ENCODE data around the gene C20orf141. TPM values are rescaled to one million over a fixed set of nuclear protein-coding genes. Genes with fewer than 3 reads are reported as not detected.
"Not testable (repeated sequence)": the region's sequence is repeated elsewhere in the genome, so short reads cannot be mapped to it uniquely, and the experiment has no call there.

C20orf141 gene, protein sequence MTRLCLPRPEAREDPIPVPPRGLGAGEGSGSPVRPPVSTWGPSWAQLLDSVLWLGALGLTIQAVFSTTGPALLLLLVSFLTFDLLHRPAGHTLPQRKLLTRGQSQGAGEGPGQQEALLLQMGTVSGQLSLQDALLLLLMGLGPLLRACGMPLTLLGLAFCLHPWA
- not detected in 2 replicates for total RNA-seq

GRCh38 chr20:2814587-2815051 is at the start of gene C20orf141:
Gene C20orf141, plus strand, starts transcription at chr20:2814987. Its CDS starts 198 bp downstream, at chr20:2815185.
- peak; percentile 79 for DNase-seq

- DNase-seq = peak; percentile 54
These were observed 46.8 kb upstream of the C20orf141 start for GRCh38 chr20:2767768-2768631.

- DNase-seq = peak; percentile 32
These were observed 46.2 kb upstream of the C20orf141 start for GRCh38 chr20:2768632-2769015.

- DNase-seq = not testable (repeated sequence)
These were observed 44.7 kb upstream of the C20orf141 start for GRCh38 chr20:2770091-2770490.

DNA sequence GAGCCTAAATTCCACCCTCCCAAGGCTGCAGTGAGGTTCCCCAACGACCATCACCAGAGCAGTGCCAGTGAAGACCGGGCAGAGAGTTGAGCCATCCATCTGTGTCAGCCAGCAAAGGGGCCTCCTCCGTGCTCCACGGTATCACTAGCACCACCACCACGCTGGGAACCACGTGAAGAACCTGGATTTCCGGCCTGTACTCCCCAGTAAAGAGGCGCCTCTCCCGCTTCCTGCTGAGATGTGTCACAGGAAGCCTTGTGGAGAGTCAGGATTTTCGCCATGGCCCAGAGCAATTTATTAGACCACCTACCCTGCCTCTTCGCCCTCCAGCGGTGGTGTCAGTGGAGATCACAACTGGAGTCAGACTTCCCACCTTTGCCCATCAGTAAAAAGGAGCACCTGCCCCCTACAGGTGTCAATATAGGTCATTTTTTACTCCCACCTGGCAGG is 43.1 kb upstream of the C20orf141 start:
- DNase-seq = peak; percentile 83

GRCh38 chr20:2773812-2774211 is 41.0 kb upstream of the C20orf141 start:
- no peak for DNase-seq

- DNase-seq = no peak
These were observed 39.6 kb upstream of the C20orf141 start for GRCh38 chr20:2775139-2775538.

DNA sequence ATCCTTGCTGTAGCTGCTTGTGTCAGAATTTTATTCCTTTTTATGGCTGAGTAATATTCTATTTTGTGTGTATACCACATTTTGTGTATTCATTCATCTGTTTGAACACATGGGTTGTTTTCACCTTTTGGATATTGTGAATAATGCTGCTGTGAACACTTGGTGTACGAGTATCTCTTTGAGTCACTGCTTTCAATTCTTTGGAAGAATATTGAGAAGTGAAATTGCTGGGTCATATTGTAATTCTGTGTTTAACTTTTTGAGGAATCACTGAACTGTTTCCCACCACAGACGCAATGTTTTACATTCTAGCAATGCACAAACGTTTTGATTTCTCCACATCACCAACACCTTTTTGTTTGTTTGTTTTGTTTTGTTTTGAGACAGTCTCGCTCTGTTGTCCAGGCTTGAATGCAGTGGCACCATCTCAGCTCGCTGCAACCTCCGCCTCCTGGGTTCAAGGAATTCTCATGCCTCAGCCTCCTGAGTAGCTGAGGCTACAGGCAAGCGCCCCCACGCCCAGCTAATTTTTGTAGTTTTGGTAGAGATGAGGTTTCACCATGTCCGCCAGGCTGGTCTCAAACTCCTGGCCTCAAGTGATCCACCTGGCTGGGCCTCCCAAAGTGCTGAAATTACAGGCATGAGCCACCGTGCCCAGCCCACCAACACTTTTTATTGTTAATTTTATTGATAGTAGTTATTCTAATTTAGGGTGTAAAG is 36.0 kb upstream of the C20orf141 start:
- DNase-seq = no peak

GRCh38 chr20:2780948-2781347 is 33.8 kb upstream of the C20orf141 start:
- no peak for DNase-seq

GRCh38 chr20:2783908-2784566 is 30.8 kb upstream of the C20orf141 start:
- DNase-seq = no peak

DNA sequence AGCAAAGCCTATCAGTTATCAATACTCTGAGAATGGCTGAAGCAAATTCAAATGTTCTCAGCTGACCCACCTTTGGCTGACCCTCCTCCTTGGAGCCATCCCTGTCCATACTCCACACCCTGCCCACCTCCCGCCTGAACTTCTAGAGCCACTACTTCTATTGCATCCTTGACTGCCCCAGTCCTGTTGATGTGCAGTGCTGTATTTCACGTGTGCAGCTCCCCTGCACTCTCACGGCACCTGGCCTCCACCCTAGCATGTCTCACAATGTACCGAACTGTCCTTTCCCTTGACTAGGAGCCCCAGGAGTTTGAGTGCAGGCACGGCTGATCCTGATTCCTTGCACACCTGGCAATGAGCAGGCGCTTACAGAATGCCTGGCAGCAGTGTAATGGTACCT is 21.3 kb upstream of the C20orf141 start:
- DNase-seq = no peak

DNA sequence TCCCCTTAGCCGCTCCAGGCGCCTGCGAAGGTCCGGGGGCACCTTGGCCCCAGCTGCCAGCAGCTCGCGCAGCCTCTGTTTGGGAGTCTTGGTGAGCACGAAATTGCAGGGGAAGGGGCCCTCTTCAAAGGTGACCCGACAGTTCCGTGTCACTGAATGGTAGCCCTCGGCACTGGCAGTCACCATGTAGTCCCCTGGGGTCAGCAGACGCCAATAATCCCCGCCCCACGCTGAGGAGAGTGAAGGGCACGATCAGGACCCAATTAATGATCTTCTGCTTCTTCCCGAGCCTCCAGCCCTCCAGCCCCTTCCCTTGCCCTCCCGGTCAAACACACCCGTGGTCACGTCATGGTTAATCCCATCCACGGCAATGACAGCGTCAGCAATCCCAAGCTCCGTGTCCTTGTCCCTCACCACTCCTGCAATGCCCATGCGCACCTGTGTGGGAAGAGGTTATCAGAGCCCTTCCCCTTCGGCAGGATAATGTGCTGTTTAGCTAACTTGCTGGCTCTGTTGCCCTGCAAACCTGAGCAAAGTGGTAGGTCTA is 20.5 kb upstream of the C20orf141 start:
- DNase-seq = no peak

DNA sequence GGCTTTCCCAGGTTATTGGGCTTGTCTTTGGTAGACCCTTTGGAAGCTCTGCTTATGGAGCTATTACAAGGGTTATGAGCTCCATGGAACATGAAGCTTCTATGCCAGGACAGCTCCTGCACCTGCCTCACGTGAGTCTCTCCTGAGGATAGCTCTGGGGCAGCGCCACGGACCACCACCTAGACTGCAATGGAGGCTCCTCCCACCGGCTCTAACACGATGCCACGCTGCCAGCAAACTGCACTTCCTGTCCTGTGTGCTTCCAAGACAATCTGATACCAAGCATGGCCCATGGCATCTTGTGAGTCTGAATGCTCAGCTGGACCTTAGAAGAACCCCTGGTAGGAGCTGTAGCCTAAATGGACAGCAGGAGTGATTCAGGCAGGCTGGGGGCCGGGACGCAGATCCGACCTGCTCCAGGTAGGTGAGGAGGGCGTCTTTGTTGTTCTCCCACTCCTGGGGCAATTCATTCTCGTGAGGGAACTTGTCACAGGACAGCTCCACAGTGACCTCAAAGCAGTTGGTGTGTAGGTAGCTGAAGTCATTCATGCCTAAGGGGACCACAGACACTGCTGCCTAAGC is 19.8 kb upstream of the C20orf141 start:
- no peak for DNase-seq

- DNase-seq = no peak
These were observed 19.3 kb upstream of the C20orf141 start for GRCh38 chr20:2795451-2795850.

- no peak for DNase-seq
These were observed 18.7 kb upstream of the C20orf141 start for GRCh38 chr20:2796011-2796660.

DNA sequence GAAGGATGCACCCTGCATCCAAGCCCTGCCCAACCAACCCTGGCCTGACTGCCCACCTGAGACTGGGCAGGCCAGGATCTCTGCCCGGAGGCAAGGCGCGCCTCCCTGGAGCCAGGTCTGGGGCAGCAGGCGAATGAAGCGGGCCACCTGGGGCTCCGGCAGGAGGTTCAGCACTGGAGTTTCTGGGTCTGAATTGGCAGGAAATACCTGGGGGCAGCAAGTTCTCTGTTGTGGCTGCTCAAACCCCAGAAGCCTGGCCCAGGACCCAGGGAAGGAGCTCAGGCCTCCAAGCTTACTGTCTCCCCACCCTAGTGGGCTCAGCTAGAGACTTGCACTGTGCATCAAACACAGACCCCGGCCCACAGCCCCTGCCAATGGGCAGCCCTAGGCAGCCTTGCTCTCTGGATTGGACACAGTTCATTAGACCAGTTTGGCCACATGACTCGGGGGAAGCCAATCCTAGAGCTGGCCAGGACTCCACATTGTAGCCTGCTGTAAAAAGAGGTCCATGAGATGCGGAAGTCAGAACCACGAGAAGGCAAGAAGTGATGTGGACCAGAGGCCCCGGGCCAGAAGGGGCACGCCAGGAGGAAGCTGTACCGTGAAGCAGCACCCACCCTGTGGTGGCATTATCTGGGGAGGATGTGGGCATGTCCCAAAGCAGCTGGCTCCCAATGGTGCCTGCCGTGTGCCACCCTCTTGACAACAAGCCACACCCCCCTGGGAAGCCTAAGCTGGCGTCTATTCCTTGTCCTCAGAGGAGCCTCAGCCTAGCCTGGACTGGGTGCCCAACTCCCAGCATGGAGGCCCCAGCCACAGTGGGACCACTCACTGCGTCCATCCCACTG is 17.4 kb upstream of the C20orf141 start:
- no peak for DNase-seq

GRCh38 chr20:2798095-2798805 is 16.5 kb upstream of the C20orf141 start:
- DNase-seq = no peak

- no peak for DNase-seq
These were observed 16.0 kb upstream of the C20orf141 start for GRCh38 chr20:2798814-2799213.

GRCh38 chr20:2799271-2799670 is 15.5 kb upstream of the C20orf141 start:
- no peak for DNase-seq
